Transverse colon (tissue), 4 donors: Measurements from ENCODE around the gene TEX30. TPM values are rescaled to one million over a fixed set of nuclear protein-coding genes. Genes with fewer than 3 reads are reported as not detected.
"Not testable (repeated sequence)": the region's sequence is repeated elsewhere in the genome, so short reads cannot be mapped to it uniquely, and the experiment has no call there.

Experiments used
- DNase-seq: peaks from one replicate; pipeline ENCODE4 v3.0.0-alpha.2; 2019
- H3K27ac ChIP-seq, 4 donors: fragments of 200-600 bp; sonication (generic); 2 replicates each; pipeline ENCODE4 v1.5.1; 2016 to 2018; ENCODE audit warnings: inconsistent platforms in 4 of 4
- H3K27me3 ChIP-seq: fragments of 200-600 bp; sonication (generic); 2 replicates; pipeline ENCODE4 v1.5.1; 2017; ENCODE audit warnings: inconsistent platforms
- H3K36me3 ChIP-seq, 4 donors: fragments of 200-600 bp; sonication (generic); 2 replicates each; pipeline ENCODE4 v1.5.1; 2017 to 2019; ENCODE audit warnings: inconsistent platforms in 4 of 4
- H3K4me1 ChIP-seq, 4 donors: fragments of 200-600 bp; sonication (generic); 2 replicates each; pipeline ENCODE4 v1.5.1; 2017 to 2020; ENCODE audit warnings: inconsistent platforms in 4 of 4
- H3K4me3 ChIP-seq, 4 donors: fragments of 200-600 bp; sonication (generic); 1 replicate in 1 of 4; 2 replicates in 3 of 4; pipeline versions ENCODE4 v1.5.1 to v1.6.1; 2017 to 2019; ENCODE audit warnings: inconsistent platforms in 4 of 4
- H3K9me3 ChIP-seq, 2 donors: fragments of 200-600 bp; sonication (generic); 2 replicates each; pipeline ENCODE4 v1.5.1; 2017 to 2019; ENCODE audit warnings: inconsistent platforms in 2 of 2
- EP300 ChIP-seq: sonication (generic); formaldehyde crosslinking; IDR thresholded peaks from one replicate; pipeline ENCODE4 v1.6.1; 2017; ENCODE audit warnings: antibody characterized with exemption, low read depth
- POLR2A ChIP-seq: fragments of 450-650 bp; IDR thresholded peaks from one replicate; pipeline ENCODE4 v1.6.1; 2016; ENCODE audit warnings: antibody characterized with exemption, mild to moderate bottlenecking, moderate library complexity
- POLR2AphosphoS5 ChIP-seq, 3 donors: sonication (generic); formaldehyde crosslinking; IDR thresholded peaks; one replicate each; pipeline ENCODE4 v1.6.1; 2016; ENCODE audit warnings: antibody characterized with exemption in 3 of 3
- WGBS, 2 donors: methylation state at CpG; one replicate each; pipeline ENCODE4 v1.1.5; 2018; ENCODE audit warnings: low coverage in 1 of 2; 5-methylcytosine and 5-hydroxymethylcytosine counted together
- in situ Hi-C, 4 donors: fragments of 200-750 bp; cut with MboI; loops; one replicate each; pipeline versions ENCODE4 v1.15.0 to v1.15.1; 2017; ENCODE audit warnings: low sequenced_read_pairs in 3 of 4, low pct_ligation_motif_present in 1 of 4, low pct_unique_long_range_greater_than_20kb in 1 of 4
- intact Hi-C: fragments of 100-400 bp; cut with DNase I; formaldehyde crosslinking; loops from one replicate; pipeline ENCODE4 v1.15.1; 2023; ENCODE audit warnings: low total_unique reads
- total RNA-seq, 4 donors: library from RNA; depleted of rRNA; stranded (reverse); fragments of >200 nt; gene quantifications; one replicate each; pipeline ENCODE4 v1.1.0, GENCODE V29; 2016
- TF ChIP-seq, protein P1 (sequence below), 5 experiments: fragments of 200-600 bp in 3 of 5; fragments of 450-650 bp in 2 of 5; sonication (generic) in 3 of 5; IDR thresholded peaks; 1 replicate in 2 of 5; 2 replicates in 3 of 5; pipeline ENCODE4 v1.5.1; 2016 to 2017; ENCODE audit warnings: antibody characterized with exemption in 5 of 5, inconsistent platforms in 3 of 5, mild to moderate bottlenecking in 2 of 5, moderate library complexity in 1 of 5

Gene TEX30
- total RNA-seq, 4 donors from 2014 or later, result 5.4 to 6.0 (median 6.0) TPM; not detected in 1

DNA sequence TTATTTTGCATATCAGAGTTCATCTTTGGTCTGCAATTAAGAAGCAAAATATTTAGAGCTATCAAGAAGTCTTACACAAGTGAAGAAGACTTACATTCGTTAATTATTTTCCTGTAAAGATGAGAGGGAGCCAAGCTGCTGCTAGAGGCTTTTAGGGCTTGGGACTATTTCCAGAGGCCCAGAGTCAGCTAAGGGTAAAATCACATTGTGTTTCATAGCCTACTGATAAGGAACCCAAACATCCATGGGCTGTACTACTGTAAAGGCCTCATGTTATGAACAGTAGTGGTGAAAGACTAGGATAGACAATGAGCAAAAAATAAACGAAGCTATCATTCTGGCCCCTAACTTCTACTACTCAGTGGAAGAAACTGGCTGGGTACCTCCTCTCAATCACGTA, 10.9 kb upstream of the TEX30 start:
- Histone ChIP-seq H3K9me3 (no peaks in the 10 kb centered on the region), H3K4me3 (no peak overlapping the region), H3K27me3 (no peaks in the 10 kb centered on the region), H3K36me3 (no peaks in the 10 kb centered on the region), H3K4me1 (no peaks in the 10 kb centered on the region), H3K27ac (no peak overlapping the region)
- no peak for DNase-seq
- intact Hi-C loops (no loop called here), in situ Hi-C loops (no loop called here)
- 75 to 84% methylated on average over 1 to 3 of the region's 3 CpGs for WGBS, 2 donors
- TF ChIP-seq, protein P1, sequence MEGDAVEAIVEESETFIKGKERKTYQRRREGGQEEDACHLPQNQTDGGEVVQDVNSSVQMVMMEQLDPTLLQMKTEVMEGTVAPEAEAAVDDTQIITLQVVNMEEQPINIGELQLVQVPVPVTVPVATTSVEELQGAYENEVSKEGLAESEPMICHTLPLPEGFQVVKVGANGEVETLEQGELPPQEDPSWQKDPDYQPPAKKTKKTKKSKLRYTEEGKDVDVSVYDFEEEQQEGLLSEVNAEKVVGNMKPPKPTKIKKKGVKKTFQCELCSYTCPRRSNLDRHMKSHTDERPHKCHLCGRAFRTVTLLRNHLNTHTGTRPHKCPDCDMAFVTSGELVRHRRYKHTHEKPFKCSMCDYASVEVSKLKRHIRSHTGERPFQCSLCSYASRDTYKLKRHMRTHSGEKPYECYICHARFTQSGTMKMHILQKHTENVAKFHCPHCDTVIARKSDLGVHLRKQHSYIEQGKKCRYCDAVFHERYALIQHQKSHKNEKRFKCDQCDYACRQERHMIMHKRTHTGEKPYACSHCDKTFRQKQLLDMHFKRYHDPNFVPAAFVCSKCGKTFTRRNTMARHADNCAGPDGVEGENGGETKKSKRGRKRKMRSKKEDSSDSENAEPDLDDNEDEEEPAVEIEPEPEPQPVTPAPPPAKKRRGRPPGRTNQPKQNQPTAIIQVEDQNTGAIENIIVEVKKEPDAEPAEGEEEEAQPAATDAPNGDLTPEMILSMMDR (IDR thresholded peaks at IDR 0.05), result no peak
- TF ChIP-seq POLR2AphosphoS5 (IDR thresholded peaks at IDR 0.05) (no peak), POLR2A (no peak), EP300 (no peak)

DNA sequence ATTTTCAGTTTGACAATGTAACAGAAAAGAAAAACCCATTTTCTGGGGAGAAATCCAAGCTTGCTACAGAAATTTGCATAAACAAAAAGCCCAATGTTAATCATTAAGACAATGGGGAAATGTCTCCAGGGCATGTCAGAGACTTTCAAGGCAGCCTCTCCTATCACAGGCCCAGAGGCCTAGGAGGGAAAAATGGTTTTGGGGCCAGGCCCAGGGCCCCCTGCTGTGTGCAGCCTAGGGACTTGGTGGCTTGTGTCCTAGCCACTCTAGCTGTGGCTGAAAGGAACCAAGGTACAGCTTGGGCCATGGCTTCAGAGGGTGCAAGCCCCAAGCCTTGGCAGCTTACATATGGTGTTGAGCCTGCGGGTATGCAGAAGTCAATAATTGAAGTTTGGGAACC, 8.0 kb upstream of the TEX30 start:
- Histone ChIP-seq H3K4me3 (no peak overlapping the region), H3K9me3 (no peaks in the 10 kb centered on the region), H3K36me3 (no peaks in the 10 kb centered on the region), H3K4me1 (no peaks in the 10 kb centered on the region), H3K27me3 (no peaks in the 10 kb centered on the region), H3K27ac (no peak overlapping the region)
- 100% methylated on average over 1 of the region's 1 CpG; no CpG with 5 or more reads in 1 of the 2 donors for WGBS, 2 donors
- intact Hi-C loops, result no loop called here
- in situ Hi-C loops, result no loop called here
- TF ChIP-seq EP300, result no peak
- TF ChIP-seq, protein P1 (IDR thresholded peaks at IDR 0.05), result no peak
- TF ChIP-seq POLR2AphosphoS5 (IDR thresholded peaks at IDR 0.05), result no peak
- TF ChIP-seq POLR2A, result no peak
- DNase-seq, result no peak

DNA sequence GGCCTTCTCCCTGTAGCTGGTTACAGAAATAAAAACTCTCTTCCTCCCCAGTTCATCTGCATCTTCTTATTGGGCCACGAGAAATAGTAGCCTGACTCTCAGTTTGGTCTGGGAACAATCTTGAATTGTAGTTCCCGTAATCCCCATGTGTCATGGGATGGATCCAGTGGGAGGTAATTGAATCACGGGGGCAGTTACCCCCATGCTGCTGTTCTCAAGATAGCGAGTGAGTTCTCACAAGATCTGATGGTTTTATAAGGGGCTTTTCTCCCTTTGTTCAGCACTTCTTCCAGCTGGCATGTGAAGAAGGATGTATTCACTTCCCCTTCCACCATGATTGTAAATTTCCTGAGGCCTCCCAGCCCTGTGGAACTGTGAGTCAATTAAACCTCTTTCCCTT, 7.1 kb upstream of the TEX30 start:
- intact Hi-C loops, H3K36me3 ChIP-seq, in situ Hi-C loops, DNase-seq, H3K9me3 ChIP-seq, H3K4me1 ChIP-seq, H3K27me3 ChIP-seq, H3K27ac ChIP-seq, H3K4me3 ChIP-seq: not testable (repeated sequence)
- 78 to 80% methylated on average over 4 of the region's 4 CpGs for WGBS, 2 donors

GRCh38 chr13:102779436-102780159, 6.0 kb upstream of the TEX30 start:
- no peak for DNase-seq
- Histone ChIP-seq H3K9me3 (no peaks in the 10 kb centered on the region), H3K36me3 (no peaks in the 10 kb centered on the region), H3K27me3 (no peaks in the 10 kb centered on the region), H3K27ac (no peak overlapping the region), H3K4me3 (no peak overlapping the region), H3K4me1 (no peaks in the 10 kb centered on the region)
- intact Hi-C loops (loop anchor here (10.0 kb wide), 1 partner anchor 185 kb away; the partner anchor contains the start of gene TPP2), in situ Hi-C loops (no loop called here)
- TF ChIP-seq EP300, result no peak
- TF ChIP-seq, protein P1 (IDR thresholded peaks at IDR 0.05), result no peak
- no peak for TF ChIP-seq POLR2A
- WGBS, 2 donors, result 61 to 65% methylated on average over 4 to 5 of the region's 5 CpGs

GRCh38 chr13:102777736-102778135, 4.2 kb upstream of the TEX30 start:
- TF ChIP-seq POLR2A, result no peak
- TF ChIP-seq, protein P1 (IDR thresholded peaks at IDR 0.05), result no peak
- TF ChIP-seq POLR2AphosphoS5 (IDR thresholded peaks at IDR 0.05), result no peak
- TF ChIP-seq EP300, result no peak
- intact Hi-C loops, result loop anchor here (10.0 kb wide), 1 partner anchor 183 kb away; the partner anchor contains the start of gene TPP2
- Histone ChIP-seq H3K9me3 (no peaks in the 10 kb centered on the region), H3K27ac (no peak overlapping the region), H3K4me1 (peaks cover 0 to 7% (median 5%) of the 10 kb centered on the region in 4 donors), H3K27me3 (no peaks in the 10 kb centered on the region), H3K36me3 (no peaks in the 10 kb centered on the region), H3K4me3 (no peak overlapping the region)
- WGBS, 2 donors, result 88 to 95% methylated on average over 3 of the region's 3 CpGs
- no peak for DNase-seq
- in situ Hi-C loops, result no loop called here
